K562 (cell line): ENCODE measurements around the gene NR3C1. TPM values are rescaled to one million over a fixed set of nuclear protein-coding genes. Genes with fewer than 3 reads are reported as not detected.

ENCODE experiments used
- ATAC-seq: fragments of 200-7000 bp; cut with Tn5 transposase; 3 replicates; pipeline ENCODE4 v1.9.1; 2020; ENCODE audit warnings: moderate library complexity
- BruUV-seq: library from RNA; stranded (reverse); fragments of 400-500 nt; replicated peaks from 2 replicates; lab custom pipeline; 2021; lab: Mats Ljungman, UMichigan
- CTCF ChIA-PET: fragments of 300-600 bp; formaldehyde crosslinking; extraction: SDS; loops from one replicate; lab custom pipeline; 2021; ENCODE audit warnings: low intra/inter-chr PET ratio; lab: Yijun Ruan, JAX
- POLR2A ChIA-PET: fragments of 300-600, 350-650 bp; sonication (Branson Sonifier 250); formaldehyde crosslinking; extraction: SDS; loops from one replicate; lab custom pipeline; 2021; ENCODE audit warnings: antibody characterized with exemption, inconsistent platforms; lab: Yijun Ruan, JAX
- DNase-seq, 4 experiments: peaks; one replicate each; pipeline versions ENCODE4 v3.0.0 to v3.0.0-alpha.2; 2011 to 2018; ENCODE audit warnings: low spot score in 3 of 4, mixed read lengths in 3 of 4; ENCODE audit errors: extremely low read depth in 1 of 4
- FAIRE-seq: peaks from 2 replicates; lab custom pipeline; 2011; peaks lifted over from hg19 to GRCh38; lab: Jason Lieb, UNC
- H2AFZ ChIP-seq: 2 replicates; pipeline ENCODE4 v1.6.0; 2011; ENCODE audit warnings: low read depth, low read length, control low read depth, inconsistent platforms
- H3K27ac ChIP-seq: fragments of 200-600 bp; 3 replicates; pipeline ENCODE4 v1.8.0; 2011; ENCODE audit warnings: low read depth, mild to moderate bottlenecking, control low read depth, inconsistent platforms, low read length, moderate library complexity, mixed read lengths; ENCODE audit errors: extremely low read depth
- H3K27me3 ChIP-seq, 2 experiments: fragments of 300-600 bp in 1 of 2; 2 replicates in 1 of 2; 3 replicates in 1 of 2; pipeline versions ENCODE4 v1.6.0 to v1.8.0; 2011; ENCODE audit warnings: inconsistent platforms in 2 of 2, low read length in 2 of 2, mild to moderate bottlenecking in 1 of 2, mixed read lengths in 1 of 2, moderate library complexity in 1 of 2; ENCODE audit not compliant: control insufficient read depth in 2 of 2, insufficient read depth in 2 of 2
- H3K36me3 ChIP-seq: fragments of 300-600 bp; 3 replicates; pipeline ENCODE4 v1.8.0; 2011; ENCODE audit warnings: mild to moderate bottlenecking, low read length, inconsistent platforms; ENCODE audit not compliant: control insufficient read depth, insufficient read depth
- H3K4me1 ChIP-seq, 2 experiments: fragments of 200-600 bp in 1 of 2; replicated peaks in 1 of 2; 2 replicates in 1 of 2; 3 replicates in 1 of 2; pipeline versions ENCODE4 v1.5.1 to v1.8.0; 2011; ENCODE audit warnings: inconsistent platforms in 2 of 2, low read length in 2 of 2, mild to moderate bottlenecking in 1 of 2, mixed read lengths in 1 of 2, moderate library complexity in 1 of 2; ENCODE audit not compliant: control insufficient read depth in 2 of 2, insufficient read depth in 2 of 2
- H3K4me2 ChIP-seq: 2 replicates; pipeline ENCODE4 v1.6.1; 2011; ENCODE audit warnings: low read length, control low read depth, inconsistent platforms, mixed read lengths; ENCODE audit not compliant: insufficient read depth
- H3K4me3 ChIP-seq: fragments of 200-600 bp; sonication (generic), shearing (Covaris generic); 2 replicates; pipeline ENCODE4 v1.5.1; 2016; ENCODE audit warnings: control low read depth, inconsistent platforms
- H3K79me2 ChIP-seq: fragments of 200-600 bp; 3 replicates; pipeline ENCODE4 v1.8.0; 2011; ENCODE audit warnings: low read length, inconsistent platforms; ENCODE audit not compliant: control insufficient read depth, insufficient read depth
- H3K9ac ChIP-seq, 2 experiments: 2 replicates each; pipeline versions ENCODE4 v1.6.0 to v1.6.1; 2011; ENCODE audit warnings: low read depth in 2 of 2, low read length in 2 of 2, control low read depth in 1 of 2, inconsistent platforms in 1 of 2, mild to moderate bottlenecking in 1 of 2, mixed read lengths in 1 of 2; ENCODE audit not compliant: insufficient read depth in 1 of 2
- H3K9me1 ChIP-seq: one replicate; pipeline ENCODE4 v1.6.0; 2011; ENCODE audit warnings: inconsistent platforms, mild to moderate bottlenecking, low read length, moderate library complexity; ENCODE audit not compliant: control insufficient read depth, insufficient read depth
- H3K9me3 ChIP-seq: replicated peaks from 2 replicates; pipeline ENCODE4 v1.5.1; 2011; ENCODE audit warnings: low read depth, low read length, inconsistent platforms; ENCODE audit not compliant: control insufficient read depth, insufficient read depth
- H4K20me1 ChIP-seq: replicated peaks from 2 replicates; pipeline ENCODE4 v1.6.1; 2011; ENCODE audit warnings: low read length, inconsistent platforms, mixed read lengths; ENCODE audit not compliant: control insufficient read depth, insufficient read depth
- CEBPG ChIP-seq, 3 experiments: fragments of 200-800 bp in 1 of 3; sonication (Bioruptor generic) in 1 of 3; sonication (generic) in 1 of 3; formaldehyde crosslinking in 1 of 3; IDR thresholded peaks in 2 of 3; conservative IDR thresholded peaks in 1 of 3; 2 replicates each; pipeline versions ENCODE4 v1.6.1 to v1.8.0; 2016 to 2022; ENCODE audit warnings: missing compliant biosample characterization in 2 of 3, missing genetic modification characterization in 2 of 3, mild to moderate bottlenecking in 1 of 3, missing genetic modification reagents in 1 of 3
- ELF4 ChIP-seq: fragments of 450-650 bp; formaldehyde crosslinking; IDR thresholded peaks from 2 replicates; pipeline ENCODE4 v1.4.0; 2022; ENCODE audit warnings: missing genetic modification characterization
- FOSL1 ChIP-seq: fragments of 200-800 bp; sonication (Bioruptor generic); conservative IDR thresholded peaks from 2 replicates; pipeline ENCODE4 v1.6.1; 2016; ENCODE audit warnings: missing genetic modification characterization, missing compliant biosample characterization
- NR4A1 ChIP-seq, 2 experiments: fragments of 250-450 bp in 1 of 2; fragments of 450-650 bp in 1 of 2; sonication (Bioruptor Pico) in 1 of 2; IDR thresholded peaks; 2 replicates each; pipeline versions ENCODE4 v1.4.0 to v1.6.1; 2016 to 2020; ENCODE audit warnings: mild to moderate bottlenecking in 2 of 2, missing compliant biosample characterization in 1 of 2, missing genetic modification characterization in 1 of 2, moderate library complexity in 1 of 2
- PKNOX1 ChIP-seq: fragments of 450-650 bp; IDR thresholded peaks from 2 replicates; pipeline ENCODE4 v1.6.1; 2016
- RBM17 ChIP-seq: fragments of 200-400 bp; formaldehyde crosslinking; IDR thresholded peaks from 2 replicates; pipeline ENCODE4 v1.6.1; 2017; ENCODE audit warnings: low read depth, mild to moderate bottlenecking, low read length, borderline replicate concordance
- ZNF12 ChIP-seq: sonication (generic); formaldehyde crosslinking; IDR thresholded peaks from 2 replicates; pipeline ENCODE4 v1.4.0; 2020; ENCODE audit warnings: mild to moderate bottlenecking, missing genetic modification reagents
- WGBS: fragments of 100-300 bp; shearing (Covaris generic); methylation state at CpG from one replicate; pipeline ENCODE4 v1.1.6; 2016; ENCODE audit warnings: low coverage, mixed read lengths; ENCODE audit not compliant: insufficient coverage; ENCODE audit errors: missing lambda C conversion rate; 5-methylcytosine and 5-hydroxymethylcytosine counted together
- in situ Hi-C: fragments of 300-500 bp; cut with MboI; formaldehyde crosslinking; loops from 4 replicates; pipeline ENCODE4 v1.15.0; 2018; ENCODE audit warnings: inconsistent platforms, mixed read lengths
- intact Hi-C: fragments of 100-400 bp; cut with micrococcal nuclease; formaldehyde crosslinking; loops from 2 replicates; pipeline ENCODE4 v1.14.2; 2022
- polyA plus RNA-seq, 8 experiments: library from polyadenylated mRNA; depleted of rRNA in 4 of 8; stranded (reverse) in 5 of 8; unstranded in 3 of 8; fragments of >200 nt; fragmentation: Nextera tagmentation in 2 of 8; fragmentation: Illumina TruSeq in 1 of 8; extraction: Ambion mirVana in 2 of 8; extraction: Trizol in 1 of 8; gene quantifications; 2 replicates each; pipeline versions ENCODE4 v1.2.1 to v1.2.3, GENCODE V29; 2011 to 2014; ENCODE audit warnings: inconsistent platforms in 1 of 8, missing spikeins in 1 of 8
- total RNA-seq, 7 experiments: library from RNA; depleted of rRNA in 6 of 7; stranded (reverse); fragments of >200 nt in 6 of 7; fragmentation: Illumina TruSeq in 2 of 7; extraction: Trizol in 2 of 7; gene quantifications; 2 replicates each; pipeline versions ENCODE4 v1.2.1 to v1.2.3, GENCODE V29; 2011 to 2021; ENCODE audit warnings: low replicate concordance in 1 of 7

Gene NR3C1
- total and polyA plus RNA-seq, 9 of the 15 experiments (the other 6 are each of a cell fraction or from before 2014, with no cell fraction given), result 8.2 to 36.0 (median 15.0) TPM

DNA sequence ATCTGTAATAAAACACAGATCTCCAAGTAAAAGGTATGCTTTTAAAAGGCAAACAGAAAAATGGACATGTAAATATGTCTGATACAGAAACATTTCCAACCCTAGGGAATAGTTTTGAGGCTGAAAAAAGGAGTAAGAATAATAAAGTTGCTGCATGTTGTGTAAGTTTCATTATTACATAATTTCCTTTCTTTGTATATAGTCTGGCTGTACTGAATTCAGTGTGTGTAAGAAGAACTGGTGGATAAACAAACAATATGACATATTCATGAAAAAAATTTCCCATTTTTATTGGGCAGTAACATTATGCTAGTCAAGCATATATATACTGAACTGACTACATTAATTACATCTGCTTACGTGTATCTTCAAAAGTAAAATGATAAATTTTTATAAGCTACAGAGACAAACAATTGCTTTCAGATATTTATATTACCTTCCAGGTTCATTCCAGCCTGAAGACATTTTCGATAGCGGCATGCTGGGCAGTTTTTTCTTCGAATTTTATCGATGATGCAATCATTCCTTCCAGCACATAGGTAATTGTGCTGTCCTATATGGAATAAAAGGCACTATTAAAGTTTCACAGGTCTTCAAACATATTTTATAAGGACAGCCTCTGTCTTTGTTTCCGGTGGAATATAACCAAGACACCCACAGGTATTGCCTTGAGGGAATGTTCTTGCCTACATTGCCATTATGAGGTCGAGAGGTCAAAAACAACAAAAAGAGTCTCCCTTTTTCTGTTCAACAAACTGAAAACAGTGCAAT, 93.6 kb downstream of the NR3C1 start (continued):
- no peak for TF ChIP-seq CEBPG (CRISPR knock-in tag; IDR thresholded peaks at IDR 0.05)
- peak; percentile 63 to 85; a peak in 3 of 4 replicates for TF ChIP-seq CEBPG (tag; conservative IDR thresholded peaks at IDR 0.05 in 1 of 2, IDR thresholded peaks at IDR 0.05 in 1 of 2)
- no peak for TF ChIP-seq RBM17
- no peak for TF ChIP-seq FOSL1
- TF ChIP-seq NR4A1 (CRISPR knock-in tag; IDR thresholded peaks at IDR 0.05), result no peak
- TF ChIP-seq NR4A1 (tag; IDR thresholded peaks at IDR 0.05), result no peak

DNA sequence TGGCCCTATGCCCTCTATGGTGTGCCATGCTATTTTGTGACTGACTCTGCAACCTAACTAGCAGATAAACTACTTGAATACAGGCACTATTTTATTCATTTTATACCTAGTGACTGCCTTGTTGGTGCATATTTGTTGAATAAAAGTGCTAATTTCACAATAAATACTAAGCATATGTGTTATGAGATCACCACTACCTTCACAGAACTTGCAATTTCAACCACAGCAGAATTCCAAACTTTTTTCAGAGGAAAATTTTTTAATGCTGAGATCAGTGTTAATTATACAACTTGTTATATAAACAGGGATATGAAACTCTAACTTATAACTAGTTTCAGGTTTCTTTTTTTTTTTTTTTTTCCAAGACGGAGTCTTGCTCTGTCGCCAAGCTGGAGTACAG, 94.8 kb downstream of the NR3C1 start:
- Histone ChIP-seq H4K20me1 (no peaks in the 10 kb centered on the region), H3K27me3 (no peaks in the 10 kb centered on the region), H3K4me2 (no peak overlapping the region), H3K79me2 (no peaks in the 10 kb centered on the region), H2AFZ (no peak overlapping the region), H3K9ac (no peak overlapping the region), H3K9me1 (no peaks in the 10 kb centered on the region), H3K27ac (no peak overlapping the region), H3K36me3 (peaks cover 63% of the 10 kb centered on the region; the same call in 2 of the 3 replicates), H3K4me3 (no peak overlapping the region), H3K4me1 (no peaks in the 10 kb centered on the region; a peak in 1 of 5 replicates), H3K9me3 (no peaks in the 10 kb centered on the region)
- WGBS, result no CpG with 5 or more reads among the region's 2 CpGs
- ChIA-PET CTCF (no interaction called here), POLR2A (no interaction called here)
- no peak for DNase-seq
- TF ChIP-seq ELF4 (CRISPR knock-in tag) (no peak), ZNF12 (CRISPR knock-in tag) (no peak), PKNOX1 (no peak)
- BruUV-seq, result no TSS peak
- ATAC-seq, result no peak
- no peak for FAIRE-seq
- in situ Hi-C loops, result no loop called here
- intact Hi-C loops, result no loop called here
